Glutamatergic neuron (in vitro differentiated cells): ENCODE results near the gene C19orf67. TPM values are rescaled to one million over a fixed set of nuclear protein-coding genes. Genes with fewer than 3 reads are reported as not detected.

ENCODE experiments used
- DNase-seq: peaks from one replicate; pipeline ENCODE4 v3.0.0; 2022
- H3K27ac Mint-ChIP-seq: one replicate; pipeline ENCODE4 v1.8.0; 2020; ENCODE audit warnings: mild to moderate bottlenecking, mixed read lengths, inconsistent platforms; ENCODE audit not compliant: unreplicated experiment
- H3K27me3 Mint-ChIP-seq: one replicate; pipeline ENCODE4 v1.8.0; 2020; ENCODE audit warnings: mild to moderate bottlenecking, moderate library complexity, mixed read lengths, inconsistent platforms; ENCODE audit not compliant: unreplicated experiment
- H3K36me3 Mint-ChIP-seq: one replicate; pipeline ENCODE4 v1.8.0; 2020; ENCODE audit warnings: mild to moderate bottlenecking, mixed read lengths, inconsistent platforms; ENCODE audit not compliant: unreplicated experiment
- H3K4me1 Mint-ChIP-seq: one replicate; pipeline ENCODE4 v1.8.0; 2020; ENCODE audit warnings: mild to moderate bottlenecking, low read depth, mixed read lengths, inconsistent platforms; ENCODE audit not compliant: unreplicated experiment
- H3K4me3 Mint-ChIP-seq: one replicate; pipeline ENCODE4 v1.8.0; 2020; ENCODE audit warnings: mild to moderate bottlenecking, mixed read lengths, inconsistent platforms; ENCODE audit not compliant: unreplicated experiment
- H3K9me3 Mint-ChIP-seq: one replicate; pipeline ENCODE4 v1.8.0; 2020; ENCODE audit warnings: mild to moderate bottlenecking, moderate library complexity, mixed read lengths, inconsistent platforms; ENCODE audit not compliant: unreplicated experiment
- CTCF ChIP-seq: fragments of 200-600 bp; sonication (generic); IDR thresholded peaks from one replicate; pipeline ENCODE4 v1.5.0; 2021; ENCODE audit not compliant: partially characterized antibody, unreplicated experiment
- total RNA-seq: library from RNA; stranded (reverse); fragmentation: NEBNext Ultra II Directional; extraction: Animal tissue kit (Norgen Biotek cat#: 25700); gene quantifications from one replicate; pipeline ENCODE4 v1.2.1, GENCODE V29; 2021; ENCODE audit not compliant: unreplicated experiment

The C19orf67 gene
- total RNA-seq, 1 donor from 2014 or later: 0.71 TPM

GRCh38 chr19:14107581-14108461 is 22.2 kb upstream of the C19orf67 start:
- H3K27me3 Mint-ChIP-seq: no peaks in the 10 kb centered on the region
- no peaks in the 10 kb centered on the region for H3K9me3 Mint-ChIP-seq
- no peak overlapping the region for H3K27ac Mint-ChIP-seq
- H3K4me1 Mint-ChIP-seq: peaks cover 5% of the 10 kb centered on the region
- no peak overlapping the region for H3K4me3 Mint-ChIP-seq
- H3K36me3 Mint-ChIP-seq: no peaks in the 10 kb centered on the region
- DNase-seq: no peak
- no peak for TF ChIP-seq CTCF

DNA sequence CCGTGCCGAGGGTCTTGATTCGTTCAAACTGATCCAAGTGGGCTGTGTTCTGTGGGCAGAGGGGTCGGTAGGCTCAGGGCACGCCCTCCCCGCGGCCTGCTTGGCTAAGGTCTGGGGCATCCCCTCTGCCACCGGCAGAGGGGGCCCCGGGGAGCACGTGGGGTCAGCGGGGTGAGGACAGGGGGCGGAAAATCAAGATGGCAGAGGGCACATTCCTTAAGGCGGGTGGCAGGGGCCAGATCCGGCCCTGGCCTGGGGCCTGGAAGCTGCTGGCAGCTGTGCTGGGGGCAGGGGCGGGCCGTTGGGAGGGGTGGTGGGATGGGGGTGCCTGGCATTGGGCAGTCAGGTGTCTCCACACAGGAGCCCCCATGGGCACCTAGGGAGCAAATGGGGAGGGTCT is 21.3 kb upstream of the C19orf67 start:
- no peak for DNase-seq
- no peaks in the 10 kb centered on the region for H3K36me3 Mint-ChIP-seq
- H3K27me3 Mint-ChIP-seq: no peaks in the 10 kb centered on the region
- TF ChIP-seq CTCF: no peak
- H3K4me3 Mint-ChIP-seq: no peak overlapping the region
- H3K9me3 Mint-ChIP-seq: no peaks in the 10 kb centered on the region
- no peak overlapping the region for H3K27ac Mint-ChIP-seq
- H3K4me1 Mint-ChIP-seq: peaks cover 3% of the 10 kb centered on the region

- H3K27me3 Mint-ChIP-seq: no peaks in the 10 kb centered on the region
- H3K4me1 Mint-ChIP-seq: peaks cover 3% of the 10 kb centered on the region
- no peaks in the 10 kb centered on the region for H3K9me3 Mint-ChIP-seq
- H3K4me3 Mint-ChIP-seq: no peak overlapping the region
- TF ChIP-seq CTCF: no peak
- no peaks in the 10 kb centered on the region for H3K36me3 Mint-ChIP-seq
- DNase-seq: no peak
- no peak overlapping the region for H3K27ac Mint-ChIP-seq
Observed at GRCh38 chr19:14105680-14106079, 20.1 kb upstream of the C19orf67 start.

- no peak for DNase-seq
- Mint-ChIP-seq H3K4me1 (peaks cover 3% of the 10 kb centered on the region), H3K4me3 (no peak overlapping the region), H3K36me3 (no peaks in the 10 kb centered on the region), H3K27ac (no peak overlapping the region), H3K9me3 (no peaks in the 10 kb centered on the region), H3K27me3 (no peaks in the 10 kb centered on the region)
- no peak for TF ChIP-seq CTCF
Observed at GRCh38 chr19:14103310-14103709, 17.7 kb upstream of the C19orf67 start.

DNA sequence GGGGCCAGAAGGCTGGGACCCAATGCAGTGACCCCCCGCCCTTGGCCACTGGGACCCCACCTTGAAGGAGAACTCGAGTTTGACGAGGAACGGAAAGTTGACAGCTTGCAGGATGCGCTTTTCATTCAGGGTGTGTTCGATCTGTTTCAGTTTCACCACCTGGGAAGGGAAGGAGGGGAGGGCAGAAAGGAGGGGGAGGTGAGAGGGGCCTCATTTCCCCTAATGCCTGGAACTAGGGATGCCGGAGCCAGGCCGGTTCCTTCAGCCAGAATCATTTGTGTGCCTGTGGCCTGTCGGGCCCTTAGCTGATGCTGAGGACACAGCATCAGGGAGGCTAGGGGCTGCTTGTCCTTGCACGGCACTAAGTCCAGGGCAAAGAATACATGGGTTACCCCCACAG is 17.2 kb upstream of the C19orf67 start:
- no peak overlapping the region for H3K27ac Mint-ChIP-seq
- peaks cover 4% of the 10 kb centered on the region for H3K27me3 Mint-ChIP-seq
- H3K36me3 Mint-ChIP-seq: no peaks in the 10 kb centered on the region
- H3K4me3 Mint-ChIP-seq: no peak overlapping the region
- TF ChIP-seq CTCF: no peak
- DNase-seq: no peak
- no peaks in the 10 kb centered on the region for H3K9me3 Mint-ChIP-seq
- no peaks in the 10 kb centered on the region for H3K4me1 Mint-ChIP-seq
